Middle frontal gyrus (tissue), 1 donor: Measurements from ENCODE around the gene CHRM5.
"Not testable (repeated sequence)": the region's sequence is repeated elsewhere in the genome, so short reads cannot be mapped to it uniquely, and the experiment has no call there.

Experiments
- DNase-seq: peaks from one replicate; pipeline ENCODE4 v3.0.0-alpha.2; 2015; ENCODE audit warnings: low spot score; ENCODE audit errors: extremely low spot score

CHRM5 gene

DNA sequence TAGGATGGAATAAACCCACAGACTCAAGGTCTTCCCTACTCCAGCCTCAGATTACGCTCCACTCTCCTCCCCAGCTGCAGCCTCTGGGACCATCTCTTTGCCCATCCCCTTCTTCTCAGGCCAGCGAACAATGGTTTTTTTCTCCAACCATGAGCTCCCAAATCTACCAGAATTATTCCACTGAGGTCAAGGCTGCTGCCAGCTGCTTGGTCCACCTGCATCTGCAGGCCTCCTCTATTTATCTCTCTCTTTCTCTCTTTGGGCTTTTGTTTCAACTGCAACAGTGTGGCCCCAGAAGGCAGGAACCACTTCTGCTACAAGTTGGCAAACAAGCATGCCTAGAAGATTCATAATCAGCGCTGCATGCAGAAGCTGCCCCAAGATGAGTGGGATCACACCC, 19.1 kb downstream of the CHRM5 start:
- DNase-seq = no peak

GRCh38 chr15:33988384-33988783, 20.1 kb downstream of the CHRM5 start:
- DNase-seq = no peak

- no peak for DNase-seq
Observed at GRCh38 chr15:33994005-33994615, 25.8 kb downstream of the CHRM5 start.

- DNase-seq = not testable (repeated sequence)
Observed at GRCh38 chr15:33995666-33996065, 27.4 kb downstream of the CHRM5 start.

- no peak for DNase-seq
Observed at GRCh38 chr15:34001536-34001935, 33.2 kb downstream of the CHRM5 start.

DNA sequence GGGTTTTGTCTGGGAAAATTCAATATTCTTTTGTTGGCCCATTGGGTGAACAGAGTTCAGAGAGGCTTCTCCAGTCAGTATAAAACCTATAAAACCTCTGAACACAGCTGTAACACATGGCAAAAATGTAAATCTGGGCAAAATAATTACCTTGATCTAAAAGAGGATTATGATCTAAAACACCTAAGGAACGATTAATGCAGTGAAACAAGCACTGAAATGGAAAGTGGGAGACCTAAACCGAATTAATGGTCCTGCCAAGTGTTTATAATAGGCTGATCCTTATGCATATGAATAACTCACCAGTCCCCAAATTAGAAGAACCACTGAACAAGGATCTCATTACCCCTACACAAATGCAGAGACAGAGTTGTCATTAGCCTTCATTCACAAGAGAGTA, 38.1 kb downstream of the CHRM5 start:
- DNase-seq = no peak

- DNase-seq = no peak
Observed at GRCh38 chr15:34009656-34010055, 41.4 kb downstream of the CHRM5 start.

- DNase-seq = no peak
Observed at GRCh38 chr15:34010921-34011320, 42.6 kb downstream of the CHRM5 start.

DNA sequence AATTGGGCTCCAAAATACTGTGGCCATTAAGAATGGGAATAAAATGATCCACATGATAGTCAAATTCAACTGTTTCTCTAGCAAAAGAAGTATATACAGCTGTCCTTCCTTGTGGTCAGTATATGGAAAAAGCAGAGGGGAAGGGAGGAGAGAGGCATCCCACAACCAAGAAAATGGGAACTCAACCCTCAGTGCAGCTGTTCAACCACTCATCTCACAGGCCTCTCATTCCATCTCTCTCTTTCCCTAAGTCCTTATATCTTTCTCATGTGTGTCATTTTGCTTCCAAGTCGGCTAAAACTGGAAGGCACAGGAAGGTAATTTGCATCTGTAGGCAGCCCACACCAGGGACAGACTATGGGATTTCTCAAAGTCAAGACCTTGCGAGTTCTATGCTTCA, 43.2 kb downstream of the CHRM5 start:
- DNase-seq = no peak

GRCh38 chr15:34012461-34013028, 44.2 kb downstream of the CHRM5 start:
- DNase-seq = no peak

DNA sequence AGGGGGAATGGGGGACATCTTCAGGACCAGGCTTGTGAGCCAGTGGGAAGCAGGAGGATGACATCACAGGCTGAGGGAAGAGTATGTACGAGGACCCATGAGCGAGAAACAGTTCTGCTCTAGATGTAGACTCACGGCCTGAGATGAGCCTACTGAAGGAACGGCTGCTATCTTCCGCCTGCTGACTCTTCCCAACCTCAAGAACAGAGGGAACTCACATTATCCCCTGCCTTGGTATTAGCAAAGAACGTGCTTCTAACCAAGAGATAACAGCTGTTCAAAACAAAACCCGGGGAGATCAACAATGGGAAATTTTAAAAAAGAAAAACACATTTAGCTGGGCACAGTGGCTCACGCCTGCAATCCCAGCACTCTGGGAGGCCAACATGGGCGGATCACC, 45.4 kb downstream of the CHRM5 start:
- DNase-seq = no peak

GRCh38 chr15:34014556-34014955, 46.3 kb downstream of the CHRM5 start:
- DNase-seq = no peak

GRCh38 chr15:34018021-34018645, 49.8 kb downstream of the CHRM5 start:
- DNase-seq = no peak

GRCh38 chr15:34018738-34019137, 50.4 kb downstream of the CHRM5 start:
- DNase-seq = not testable (repeated sequence)

DNA sequence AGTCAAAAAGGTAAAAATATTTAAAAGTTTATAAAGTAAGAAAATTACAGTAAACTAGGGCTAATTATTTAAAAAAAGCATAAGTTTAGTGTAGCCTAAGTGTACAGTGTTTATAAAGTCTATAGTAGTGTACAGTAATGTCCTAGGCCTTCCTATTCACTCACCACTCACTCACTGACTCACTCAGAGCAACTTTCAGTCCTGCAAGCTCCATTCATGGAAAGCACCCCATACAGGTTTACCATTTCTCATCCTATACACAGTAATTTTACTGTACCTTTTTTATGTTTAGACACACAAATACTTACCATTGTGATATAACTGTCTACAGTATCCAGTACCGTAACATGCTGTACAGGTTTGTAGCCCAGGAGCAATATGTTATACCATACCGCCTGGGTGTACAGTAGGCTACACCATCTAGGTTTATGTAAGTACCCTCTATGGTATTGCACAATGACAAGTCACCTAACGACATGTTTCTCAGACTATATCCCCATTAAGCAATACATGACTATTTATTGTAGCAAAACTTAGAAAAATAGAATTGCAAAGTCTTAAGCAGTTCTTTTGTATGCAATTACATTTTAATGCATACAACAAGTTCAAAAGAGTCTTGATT, 51.2 kb downstream of the CHRM5 start:
- no peak for DNase-seq

DNA sequence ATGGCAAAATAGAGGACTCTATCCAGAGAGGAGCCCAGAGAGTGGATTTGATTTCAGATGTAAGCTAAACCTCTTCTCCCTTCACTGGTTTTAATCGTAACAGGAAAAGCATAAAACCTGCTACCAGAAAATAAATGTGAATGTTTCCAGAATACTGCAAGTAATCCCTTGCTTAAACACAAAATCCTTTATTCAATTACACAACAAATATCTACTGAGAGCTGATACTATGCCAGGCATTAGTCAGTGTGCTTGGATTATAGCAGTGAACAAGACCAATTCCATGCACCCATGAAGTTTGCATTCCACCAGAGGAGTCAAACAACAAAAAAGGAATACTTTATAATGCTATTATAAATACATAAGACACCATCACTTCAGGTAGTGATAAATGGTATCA, 55.6 kb downstream of the CHRM5 start:
- no peak for DNase-seq

GRCh38 chr15:34025252-34025651, 57.0 kb downstream of the CHRM5 start:
- DNase-seq = no peak

- DNase-seq = no peak
Observed at GRCh38 chr15:34027606-34028005, 59.3 kb downstream of the CHRM5 start.

GRCh38 chr15:34031987-34032760, 63.9 kb downstream of the CHRM5 start:
- no peak for DNase-seq

DNA sequence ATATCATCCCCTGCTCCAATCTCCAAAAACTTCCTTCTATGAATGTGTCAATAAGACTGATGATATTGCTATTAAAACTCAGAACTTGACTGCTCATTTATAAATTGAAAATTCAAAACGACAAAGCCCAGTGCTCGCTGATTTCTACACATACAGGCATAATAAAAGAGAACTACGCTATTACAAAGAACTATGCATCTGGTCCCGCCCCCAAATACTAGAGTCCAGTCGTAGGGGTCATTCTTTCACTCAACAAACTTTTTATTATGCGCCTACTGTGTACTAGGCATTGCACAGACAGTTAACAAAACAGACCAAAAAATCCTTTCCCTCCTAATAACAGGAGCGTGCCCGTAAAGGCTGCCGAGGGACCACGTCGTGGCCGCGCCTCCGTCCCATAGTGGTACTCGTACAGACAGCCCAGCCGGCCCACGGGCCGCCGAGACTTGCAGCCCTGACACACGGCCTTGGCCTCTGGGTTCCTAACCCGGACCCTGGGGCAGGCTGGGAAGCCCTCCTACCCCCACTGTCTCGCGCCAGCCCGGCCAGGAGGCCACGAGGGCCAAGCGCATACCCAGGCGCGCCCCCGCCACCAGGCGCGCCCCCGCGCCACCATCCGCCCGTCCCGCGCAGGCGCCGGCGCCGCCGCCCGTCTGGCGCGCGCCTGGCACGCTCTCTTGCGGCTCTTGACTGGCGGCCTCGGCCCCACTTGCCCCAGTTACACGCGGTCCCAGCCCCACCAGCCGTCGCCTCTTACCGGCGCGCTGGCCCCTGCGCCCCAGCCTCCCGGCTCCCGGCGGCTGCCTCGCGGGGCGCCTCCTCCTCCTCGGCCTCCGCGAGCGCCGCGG, 70.0 kb downstream of the CHRM5 start:
- peak; percentile 53 for DNase-seq
